Measurements from ENCODE around the gene SCFD2. TPM values are rescaled to one million over a fixed set of nuclear protein-coding genes. Genes with fewer than 3 reads are reported as not detected.

The SCFD2 gene
- total RNA-seq, 1 experiment from 2014 or later, result 8.1 TPM

GRCh38 chr4:52919461-52919860, 446.4 kb downstream of the SCFD2 start:
- TF ChIP-seq CTCF (conservative IDR thresholded peaks at IDR 0.05), result no peak
- TF ChIP-seq EZH2 (IDR thresholded peaks at IDR 0.05; ENCODE audit: low read depth), result no peak
- Histone ChIP-seq H3K79me2 (ENCODE audit: low read depth) (no peaks in the 10 kb centered on the region), H3K4me3 (no peak overlapping the region), H2AFZ (no peak overlapping the region), H3K4me2 (no peak overlapping the region), H3K4me1 (replicated peaks; ENCODE audit: insufficient read depth) (peaks cover 16% of the 10 kb centered on the region), H3K27ac (no peak overlapping the region), H3K9me3 (ENCODE audit: insufficient read depth, low read depth) (no peaks in the 10 kb centered on the region), H3F3A (ENCODE audit: insufficient read depth, low read depth) (0 out of 2 replicates have a peak, but pooled peaks cover 4% of the 10 kb centered on the region), H4K20me1 (ENCODE audit: insufficient read depth) (no peaks in the 10 kb centered on the region), H3K9me2 (ENCODE audit: insufficient read depth) (no peaks in the 10 kb centered on the region), H3K36me3 (ENCODE audit: low read depth) (no peaks in the 10 kb centered on the region), H3K27me3 (ENCODE audit: insufficient read depth, low read depth) (no peaks in the 10 kb centered on the region)
- ChIA-PET CTCF (no interaction called here), POLR2A (ENCODE audit: unreplicated experiment) (no interaction called here)
- no TSS peak for BruUV-seq (replicated peaks)
- no peak for DNase-seq
- intact Hi-C loops (cut with micrococcal nuclease; ENCODE audit: unreplicated experiment), result no loop called here

- Histone ChIP-seq H2AFZ (no peak overlapping the region), H3K27me3 (ENCODE audit: insufficient read depth, low read depth) (no peaks in the 10 kb centered on the region), H3K9me3 (ENCODE audit: insufficient read depth, low read depth) (no peaks in the 10 kb centered on the region), H3K36me3 (ENCODE audit: low read depth) (no peaks in the 10 kb centered on the region), H3K4me3 (no peak overlapping the region), H3K4me1 (replicated peaks; ENCODE audit: insufficient read depth) (peaks cover 32% of the 10 kb centered on the region), H3K9me2 (ENCODE audit: insufficient read depth) (no peaks in the 10 kb centered on the region), H3F3A (ENCODE audit: insufficient read depth, low read depth) (0 out of 2 replicates have a peak, but pooled peaks cover 13% of the 10 kb centered on the region), H4K20me1 (ENCODE audit: insufficient read depth) (no peaks in the 10 kb centered on the region), H3K4me2 (no peak overlapping the region), H3K79me2 (ENCODE audit: low read depth) (no peaks in the 10 kb centered on the region), H3K27ac (no peak overlapping the region)
- ChIA-PET CTCF (no interaction called here), POLR2A (ENCODE audit: unreplicated experiment) (no interaction called here)
- BruUV-seq (replicated peaks), result no TSS peak
- intact Hi-C loops (cut with micrococcal nuclease; ENCODE audit: unreplicated experiment), result no loop called here
- TF ChIP-seq EZH2 (IDR thresholded peaks at IDR 0.05; ENCODE audit: low read depth) (no peak), CTCF (conservative IDR thresholded peaks at IDR 0.05) (no peak)
- DNase-seq, result no peak
Measured at GRCh38 chr4:52917817-52918216, 448.0 kb downstream of the SCFD2 start.

- Histone ChIP-seq H3F3A (ENCODE audit: insufficient read depth, low read depth) (0 out of 2 replicates have a peak, but pooled peaks cover 13% of the 10 kb centered on the region), H3K4me1 (replicated peaks; ENCODE audit: insufficient read depth) (peaks cover 44% of the 10 kb centered on the region), H3K79me2 (ENCODE audit: low read depth) (no peaks in the 10 kb centered on the region), H3K36me3 (ENCODE audit: low read depth) (no peaks in the 10 kb centered on the region), H4K20me1 (ENCODE audit: insufficient read depth) (no peaks in the 10 kb centered on the region), H3K9me2 (ENCODE audit: insufficient read depth) (no peaks in the 10 kb centered on the region), H3K4me2 (no peak overlapping the region), H2AFZ (no peak overlapping the region), H3K4me3 (no peak overlapping the region), H3K27me3 (ENCODE audit: insufficient read depth, low read depth) (no peaks in the 10 kb centered on the region), H3K27ac (no peak overlapping the region), H3K9me3 (ENCODE audit: insufficient read depth, low read depth) (no peaks in the 10 kb centered on the region)
- ChIA-PET CTCF (no interaction called here), POLR2A (ENCODE audit: unreplicated experiment) (no interaction called here)
- DNase-seq, result no peak
- TF ChIP-seq EZH2 (IDR thresholded peaks at IDR 0.05; ENCODE audit: low read depth) (no peak), CTCF (conservative IDR thresholded peaks at IDR 0.05) (no peak)
- intact Hi-C loops (cut with micrococcal nuclease; ENCODE audit: unreplicated experiment), result loop anchor here (2.0 kb wide), 1 partner anchor 93 kb away; no protein-coding TSS in a partner anchor
- no TSS peak for BruUV-seq (replicated peaks)
Measured at GRCh38 chr4:52915730-52916300, 450.0 kb downstream of the SCFD2 start.

All from PC-9 (cell line).